HL-60 (cell line): ENCODE results near the gene CLSTN1.
"Not testable (repeated sequence)": the region's sequence is repeated elsewhere in the genome, so short reads cannot be mapped to it uniquely, and the experiment has no call there.

Source experiments
- CTCF ChIP-seq: IDR thresholded peaks from one replicate; pipeline ENCODE4 v1.5.1; 2011; ENCODE audit warnings: low read length, control low read depth, inconsistent platforms; ENCODE audit not compliant: insufficient read depth
- POLR2AphosphoS5 ChIP-seq: IDR thresholded peaks from 2 replicates; pipeline ENCODE4 v1.6.1; 2012; ENCODE audit warnings: low read depth
- TF ChIP-seq, protein P1 (sequence below): IDR thresholded peaks from 2 replicates; pipeline ENCODE4 v1.6.1; 2012; ENCODE audit warnings: low read depth; ENCODE audit not compliant: insufficient replicate concordance

GRCh38 chr1:9712767-9713166, 111.0 kb downstream of the CLSTN1 start:
- TF ChIP-seq CTCF, POLR2AphosphoS5: not testable (repeated sequence)
- TF ChIP-seq, protein P1, sequence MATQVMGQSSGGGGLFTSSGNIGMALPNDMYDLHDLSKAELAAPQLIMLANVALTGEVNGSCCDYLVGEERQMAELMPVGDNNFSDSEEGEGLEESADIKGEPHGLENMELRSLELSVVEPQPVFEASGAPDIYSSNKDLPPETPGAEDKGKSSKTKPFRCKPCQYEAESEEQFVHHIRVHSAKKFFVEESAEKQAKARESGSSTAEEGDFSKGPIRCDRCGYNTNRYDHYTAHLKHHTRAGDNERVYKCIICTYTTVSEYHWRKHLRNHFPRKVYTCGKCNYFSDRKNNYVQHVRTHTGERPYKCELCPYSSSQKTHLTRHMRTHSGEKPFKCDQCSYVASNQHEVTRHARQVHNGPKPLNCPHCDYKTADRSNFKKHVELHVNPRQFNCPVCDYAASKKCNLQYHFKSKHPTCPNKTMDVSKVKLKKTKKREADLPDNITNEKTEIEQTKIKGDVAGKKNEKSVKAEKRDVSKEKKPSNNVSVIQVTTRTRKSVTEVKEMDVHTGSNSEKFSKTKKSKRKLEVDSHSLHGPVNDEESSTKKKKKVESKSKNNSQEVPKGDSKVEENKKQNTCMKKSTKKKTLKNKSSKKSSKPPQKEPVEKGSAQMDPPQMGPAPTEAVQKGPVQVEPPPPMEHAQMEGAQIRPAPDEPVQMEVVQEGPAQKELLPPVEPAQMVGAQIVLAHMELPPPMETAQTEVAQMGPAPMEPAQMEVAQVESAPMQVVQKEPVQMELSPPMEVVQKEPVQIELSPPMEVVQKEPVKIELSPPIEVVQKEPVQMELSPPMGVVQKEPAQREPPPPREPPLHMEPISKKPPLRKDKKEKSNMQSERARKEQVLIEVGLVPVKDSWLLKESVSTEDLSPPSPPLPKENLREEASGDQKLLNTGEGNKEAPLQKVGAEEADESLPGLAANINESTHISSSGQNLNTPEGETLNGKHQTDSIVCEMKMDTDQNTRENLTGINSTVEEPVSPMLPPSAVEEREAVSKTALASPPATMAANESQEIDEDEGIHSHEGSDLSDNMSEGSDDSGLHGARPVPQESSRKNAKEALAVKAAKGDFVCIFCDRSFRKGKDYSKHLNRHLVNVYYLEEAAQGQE = not testable (repeated sequence)
